H9 (cell line): ENCODE measurements around the gene PMF1. TPM values are rescaled to one million over a fixed set of nuclear protein-coding genes. Genes with fewer than 3 reads are reported as not detected.

Experiments
- DNase-seq: peaks from one replicate; pipeline ENCODE4 v3.0.0-alpha.2; 2017
- H2AFZ ChIP-seq: one replicate; pipeline ENCODE4 v1.6.1; 2013; ENCODE audit warnings: mild to moderate bottlenecking, low read length, control low read depth, moderate library complexity
- H2AK5ac ChIP-seq: 2 replicates; pipeline ENCODE4 v1.6.1; 2013; ENCODE audit warnings: low read length, control low read depth, mixed read lengths; ENCODE audit not compliant: insufficient read length
- H2BK120ac ChIP-seq: one replicate; pipeline ENCODE4 v1.6.1; 2013; ENCODE audit warnings: low read depth, mild to moderate bottlenecking, low read length, control low read depth, inconsistent platforms; ENCODE audit not compliant: poor library complexity, severe bottlenecking
- H2BK12ac ChIP-seq: 2 replicates; pipeline ENCODE4 v1.6.1; 2013; ENCODE audit warnings: low read length, control low read depth, mixed read lengths, low read depth; ENCODE audit not compliant: insufficient read length
- H2BK15ac ChIP-seq: 2 replicates; pipeline ENCODE4 v1.6.1; 2013; ENCODE audit warnings: low read depth, low read length, control low read depth
- H2BK20ac ChIP-seq: one replicate; pipeline ENCODE4 v1.6.1; 2013; ENCODE audit warnings: low read depth, mild to moderate bottlenecking, low read length, control low read depth, inconsistent platforms; ENCODE audit not compliant: poor library complexity, severe bottlenecking
- H2BK5ac ChIP-seq: 2 replicates; pipeline ENCODE4 v1.6.1; 2013; ENCODE audit warnings: low read length, control low read depth, mixed read lengths; ENCODE audit not compliant: insufficient read length
- H3K14ac ChIP-seq: 2 replicates; pipeline ENCODE4 v1.6.1; 2013; ENCODE audit warnings: low read length, control low read depth; ENCODE audit not compliant: insufficient read depth
- H3K18ac ChIP-seq: 2 replicates; pipeline ENCODE4 v1.6.1; 2013; ENCODE audit warnings: low read depth, mild to moderate bottlenecking, mixed read lengths, low read length, control low read depth; ENCODE audit not compliant: insufficient read length
- H3K23ac ChIP-seq: 2 replicates; pipeline ENCODE4 v1.6.1; 2013; ENCODE audit warnings: low read length, control low read depth, mixed read lengths, low read depth; ENCODE audit not compliant: insufficient read length
- H3K23me2 ChIP-seq: 2 replicates; pipeline ENCODE4 v1.6.1; 2013; ENCODE audit warnings: low read depth, mild to moderate bottlenecking, mixed read lengths, low read length, control low read depth; ENCODE audit not compliant: insufficient read length, poor library complexity, severe bottlenecking
- H3K27ac ChIP-seq: 2 replicates; pipeline ENCODE4 v1.5.1; 2013; ENCODE audit warnings: low read length, control low read depth, mixed read lengths, low read depth; ENCODE audit not compliant: insufficient read length
- H3K27me3 ChIP-seq: 2 replicates; pipeline ENCODE4 v1.6.1; 2013; ENCODE audit warnings: low read length, control low read depth, inconsistent platforms; ENCODE audit not compliant: insufficient read depth
- H3K4ac ChIP-seq: 2 replicates; pipeline ENCODE4 v1.6.1; 2013; ENCODE audit warnings: low read depth, mild to moderate bottlenecking, control low read depth, inconsistent platforms, low read length, moderate library complexity
- H3K4me1 ChIP-seq: 2 replicates; pipeline ENCODE4 v1.6.1; 2013; ENCODE audit warnings: low read length, control low read depth, inconsistent platforms; ENCODE audit not compliant: insufficient read depth
- H3K4me2 ChIP-seq: 2 replicates; pipeline ENCODE4 v1.6.1; 2013; ENCODE audit warnings: low read length, control low read depth, mixed read lengths; ENCODE audit not compliant: insufficient read length, insufficient read depth
- H3K56ac ChIP-seq: 2 replicates; pipeline ENCODE4 v1.6.1; 2013; ENCODE audit warnings: low read depth, mild to moderate bottlenecking, mixed read lengths, low read length, control low read depth; ENCODE audit not compliant: insufficient read length
- H3K79me1 ChIP-seq: 2 replicates; pipeline ENCODE4 v1.6.1; 2013; ENCODE audit warnings: low read depth, mild to moderate bottlenecking, moderate library complexity, low read length, control low read depth, inconsistent platforms; ENCODE audit not compliant: insufficient read depth, poor library complexity, severe bottlenecking
- H3K79me2 ChIP-seq: 2 replicates; pipeline ENCODE4 v1.6.1; 2013; ENCODE audit warnings: low read length, control low read depth, inconsistent platforms; ENCODE audit not compliant: insufficient read depth
- H3K9ac ChIP-seq: 2 replicates; pipeline ENCODE4 v1.6.1; 2013; ENCODE audit warnings: low read length, control low read depth, mixed read lengths; ENCODE audit not compliant: insufficient read length; ENCODE audit errors: extremely low read depth
- H3K9me3 ChIP-seq: one replicate; pipeline ENCODE4 v1.6.1; 2013; ENCODE audit warnings: low read depth, low read length, inconsistent platforms; ENCODE audit not compliant: control insufficient read depth
- H3T11ph ChIP-seq: one replicate; pipeline ENCODE4 v1.6.1; 2013; ENCODE audit warnings: mild to moderate bottlenecking, low read length, control low read depth, inconsistent platforms
- H4K20me1 ChIP-seq: one replicate; pipeline ENCODE4 v1.6.1; 2013; ENCODE audit not compliant: control insufficient read depth, insufficient read length, insufficient read depth
- H4K5ac ChIP-seq: 2 replicates; pipeline ENCODE4 v1.6.1; 2013; ENCODE audit warnings: low read depth, mild to moderate bottlenecking, mixed read lengths, low read length, control low read depth; ENCODE audit not compliant: insufficient read length
- H4K8ac ChIP-seq: replicated peaks from 2 replicates; pipeline ENCODE4 v1.6.1; 2013; ENCODE audit warnings: low read length, control low read depth, mixed read lengths, low read depth; ENCODE audit not compliant: insufficient read length
- H4K91ac ChIP-seq: 2 replicates; pipeline ENCODE4 v1.6.1; 2013; ENCODE audit warnings: low read depth, mild to moderate bottlenecking, moderate library complexity, mixed read lengths, low read length, control low read depth; ENCODE audit not compliant: insufficient read length
- H3K27ac Mint-ChIP-seq, 3 experiments: 2 replicates in 2 of 3; 3 replicates in 1 of 3; pipeline ENCODE4 v1.8.0; 2020 to 2021; ENCODE audit warnings: mixed read lengths in 3 of 3, mild to moderate bottlenecking in 1 of 3, moderate library complexity in 1 of 3
- H3K27me3 Mint-ChIP-seq: 2 replicates; pipeline ENCODE4 v1.8.0; 2021; ENCODE audit warnings: low read depth, mild to moderate bottlenecking, moderate library complexity, mixed read lengths
- H3K36me3 Mint-ChIP-seq, 3 experiments: 2 replicates in 2 of 3; 3 replicates in 1 of 3; pipeline ENCODE4 v1.8.0; 2020 to 2021; ENCODE audit warnings: low read depth in 3 of 3, mixed read lengths in 3 of 3; ENCODE audit not compliant: insufficient read depth in 1 of 3
- H3K4me1 Mint-ChIP-seq, 2 experiments: 2 replicates each; pipeline ENCODE4 v1.8.0; 2020; ENCODE audit warnings: mixed read lengths in 2 of 2
- H3K4me3 Mint-ChIP-seq, 2 experiments: 2 replicates in 1 of 2; 3 replicates in 1 of 2; pipeline ENCODE4 v1.8.0; 2020 to 2021; ENCODE audit warnings: mild to moderate bottlenecking in 2 of 2, mixed read lengths in 2 of 2, moderate library complexity in 1 of 2
- H3K9me3 Mint-ChIP-seq, 2 experiments: 2 replicates in 1 of 2; 3 replicates in 1 of 2; pipeline ENCODE4 v1.8.0; 2020; ENCODE audit warnings: mild to moderate bottlenecking in 2 of 2, mixed read lengths in 2 of 2, moderate library complexity in 1 of 2
- CTCF ChIP-seq: fragments of 200-600 bp; sonication (generic); conservative IDR thresholded peaks from 3 replicates; pipeline ENCODE4 v1.8.0; 2021; ENCODE audit warnings: antibody characterized with exemption, mild to moderate bottlenecking
- WGBS: extraction: QIAGEN DNeasy Blood & Tissue Kit; methylation state at CpG from one replicate; pipeline ENCODE4 v1.1.7; 2013; ENCODE audit warnings: missing lambda C conversion rate, low lambda C conversion rate, mixed read lengths; ENCODE audit not compliant: insufficient read length; ENCODE audit errors: extremely low coverage; 5-methylcytosine and 5-hydroxymethylcytosine counted together
- total RNA-seq: library from RNA; stranded (reverse); gene quantifications from 2 replicates; pipeline ENCODE4 v1.2.1, GENCODE V29; 2021

The PMF1 gene
- total RNA-seq, 1 experiment from 2014 or later: 136 TPM

- Histone ChIP-seq H2BK15ac (no peak overlapping the region), H2AFZ (no peak overlapping the region), H3K4me2 (no peak overlapping the region), H3K23me2 (no peaks in the 10 kb centered on the region), H3K79me1 (no peaks in the 10 kb centered on the region), H3K9me3 (no peaks in the 10 kb centered on the region), H4K5ac (no peak overlapping the region), H3K9ac (no peak overlapping the region), H3K4me1 (no peaks in the 10 kb centered on the region), H2BK5ac (no peak overlapping the region), H4K8ac (no peak overlapping the region), H3K27me3 (no peaks in the 10 kb centered on the region; the same call in 1 of the 2 replicates), H2BK20ac (no peak overlapping the region), H3K14ac (no peak overlapping the region), H2AK5ac (no peak overlapping the region), H2BK12ac (no peak overlapping the region), H3K56ac (no peak overlapping the region), H3T11ph (no peak overlapping the region), H4K20me1 (no peaks in the 10 kb centered on the region), H4K91ac (no peak overlapping the region), H3K23ac (no peak overlapping the region), H3K79me2 (no peaks in the 10 kb centered on the region), H2BK120ac (no peak overlapping the region), H3K27ac (no peak overlapping the region), H3K4ac (no peak overlapping the region), H3K18ac (no peak overlapping the region)
- Mint-ChIP-seq H3K4me1 (peaks cover 1 to 2% of the 10 kb centered on the region in 2 experiments), H3K36me3 (peaks cover 20 to 56% (median 52%) of the 10 kb centered on the region in 3 experiments), H3K27ac (peak overlapping the region in 2 of 3 experiments; percentile 22 to 51; a peak in 3 of 7 replicates), H3K4me3 (peak overlapping the region in 1 of 2 experiments; percentile 23; a peak in 1 of 5 replicates), H3K9me3 (no peaks in the 10 kb centered on the region), H3K27me3 (no peaks in the 10 kb centered on the region)
- WGBS: no CpG with 5 or more reads among the region's 1 CpG
- no peak for DNase-seq
- TF ChIP-seq CTCF: no peak
Measured at GRCh38 chr1:156230473-156230837, 17.6 kb downstream of the PMF1 start.
